Activated CD8-positive, alpha-beta T cell treated with anti-CD3 and anti-CD28 coated beads for 36 hours (primary cell): ENCODE measurements around the gene EEF2. TPM values are rescaled to one million over a fixed set of nuclear protein-coding genes. Genes with fewer than 3 reads are reported as not detected.
"Not testable (repeated sequence)": the region's sequence is repeated elsewhere in the genome, so short reads cannot be mapped to it uniquely, and the experiment has no call there.

ENCODE experiments used
- ATAC-seq: fragments of 200-7000 bp; cut with Tn5 transposase; one replicate; pipeline ENCODE4 v1.10.0; 2021; ENCODE audit warnings: mild to moderate bottlenecking, moderate library complexity
- CTCF ChIA-PET: fragments of 350-600 bp; sonication (Branson Sonifier 250); formaldehyde crosslinking; loops from one replicate; lab custom pipeline; 2021; ENCODE audit warnings: antibody characterized with exemption; lab: Charles Lee
- POLR2A ChIA-PET: fragments of 350-600 bp; sonication (Branson Sonifier 250); formaldehyde crosslinking; loops from one replicate; lab custom pipeline; 2021; ENCODE audit warnings: antibody characterized with exemption; lab: Charles Lee
- DNase-seq: peaks from one replicate; pipeline ENCODE4 v3.0.0-alpha.2; 2020
- H3K27ac Mint-ChIP-seq: one replicate; pipeline ENCODE4 v1.8.0; 2021; ENCODE audit warnings: mild to moderate bottlenecking, mixed read lengths
- H3K27me3 Mint-ChIP-seq: one replicate; pipeline ENCODE4 v1.8.0; 2021; ENCODE audit warnings: mixed read lengths
- H3K36me3 Mint-ChIP-seq: one replicate; pipeline ENCODE4 v1.8.0; 2021; ENCODE audit warnings: low read depth, mixed read lengths
- H3K4me1 Mint-ChIP-seq: one replicate; pipeline ENCODE4 v1.8.0; 2021; ENCODE audit warnings: low read depth, mixed read lengths
- H3K4me3 Mint-ChIP-seq: one replicate; pipeline ENCODE4 v1.8.0; 2021; ENCODE audit warnings: mild to moderate bottlenecking, moderate library complexity, mixed read lengths
- H3K9me3 Mint-ChIP-seq: one replicate; pipeline ENCODE4 v1.8.0; 2021; ENCODE audit warnings: mixed read lengths
- CTCF ChIP-seq: fragments of 200-600 bp; IDR thresholded peaks from one replicate; pipeline ENCODE4 v1.8.0; 2022; ENCODE audit warnings: antibody characterized with exemption, mild to moderate bottlenecking
- intact Hi-C: fragments of 100-400 bp; cut with micrococcal nuclease; formaldehyde crosslinking; loops from one replicate; pipeline ENCODE4 v1.10.0; 2022
- total RNA-seq, 2 experiments: library from RNA; stranded (reverse); gene quantifications; one replicate each; pipeline ENCODE4 v1.2.3, GENCODE V29; 2021

The EEF2 gene
- total RNA-seq, 2 experiments from 2014 or later: 3,533 to 3,625 TPM

GRCh38 chr19:3998667-3999412 lies 13.6 kb upstream of the EEF2 start:
- DNase-seq, POLR2A ChIA-PET, H3K27ac Mint-ChIP-seq, H3K4me3 Mint-ChIP-seq, H3K36me3 Mint-ChIP-seq, ATAC-seq, H3K9me3 Mint-ChIP-seq, CTCF ChIA-PET, H3K4me1 Mint-ChIP-seq, H3K27me3 Mint-ChIP-seq, intact Hi-C loops: not testable (repeated sequence)

GRCh38 chr19:3995607-3996006 lies 10.3 kb upstream of the EEF2 start:
- Mint-ChIP-seq H3K27me3 (no peaks in the 10 kb centered on the region), H3K27ac (no peak overlapping the region), H3K9me3 (peaks cover 2% of the 10 kb centered on the region), H3K4me1 (peaks cover 5% of the 10 kb centered on the region), H3K36me3 (peaks cover 2% of the 10 kb centered on the region), H3K4me3 (no peak overlapping the region)
- ATAC-seq: no peak
- intact Hi-C loops: no loop called here
- ChIA-PET POLR2A (interaction anchor here (1.0 kb wide), 1 partner anchor 50 kb away, joined by 3 read pairs; no protein-coding TSS in a partner anchor), CTCF (no interaction called here)
- no peak for DNase-seq
- no peak for TF ChIP-seq CTCF

- Mint-ChIP-seq H3K9me3 (peaks cover 2% of the 10 kb centered on the region), H3K36me3 (peaks cover 2% of the 10 kb centered on the region), H3K27ac (peak overlapping the region; percentile 75), H3K4me1 (peaks cover 20% of the 10 kb centered on the region), H3K27me3 (no peaks in the 10 kb centered on the region), H3K4me3 (peak overlapping the region; percentile 39)
- intact Hi-C loops: no loop called here
- CTCF ChIA-PET: interaction anchor here (0.9 to 2.6 kb wide), 4 partner anchors 10 to 216 kb away, joined by 3 to 9 read pairs (median 4); partner anchors contain the start of gene PIAS4
- TF ChIP-seq CTCF: no peak
- no peak for ATAC-seq
- POLR2A ChIA-PET: interaction anchor here (1.2 to 4.3 kb wide), 5 partner anchors 11 to 228 kb away, joined by 3 to 19 read pairs (median 3); partner anchors contain the start of genes DAPK3, MRPL54 and PIAS4
- no peak for DNase-seq
Measured at GRCh38 chr19:3990815-3991117, 5.5 kb upstream of the EEF2 start.

- ChIA-PET CTCF (interaction anchor here (0.7 to 1.8 kb wide), 17 partner anchors 9 to 266 kb away, joined by 3 to 12 read pairs (median 5); partner anchors contain the start of genes APBA3, DAPK3, MRPL54 and PIAS4), POLR2A (interaction anchor here (0.6 to 4.3 kb wide), 9 partner anchors 8 to 312 kb away, joined by 3 to 19 read pairs (median 6); partner anchors contain the start of genes DAPK3, MRPL54 and PIAS4)
- H3K9me3 Mint-ChIP-seq: peaks cover 2% of the 10 kb centered on the region
- intact Hi-C loops: loop anchor here (5.0 kb wide), 1 partner anchor 130 kb away; no protein-coding TSS in a partner anchor
- peak overlapping the region; percentile 94 for H3K4me3 Mint-ChIP-seq
- peaks cover 34% of the 10 kb centered on the region for H3K4me1 Mint-ChIP-seq
- no peaks in the 10 kb centered on the region for H3K27me3 Mint-ChIP-seq
- TF ChIP-seq CTCF: peak; percentile 85
- H3K27ac Mint-ChIP-seq: peak overlapping the region; percentile 85
- ATAC-seq (peak; percentile 63), DNase-seq (peak; percentile 94)
- H3K36me3 Mint-ChIP-seq: peaks cover 28% of the 10 kb centered on the region
Measured at GRCh38 chr19:3987619-3988371, 2.5 kb upstream of the EEF2 start.

- Mint-ChIP-seq H3K9me3 (peaks cover 2% of the 10 kb centered on the region), H3K27ac (peak overlapping the region; percentile 95), H3K4me3 (peak overlapping the region; percentile 94), H3K4me1 (peaks cover 47% of the 10 kb centered on the region), H3K27me3 (no peaks in the 10 kb centered on the region), H3K36me3 (peaks cover 42% of the 10 kb centered on the region)
- CTCF ChIA-PET: interaction anchor here (1.0 to 2.5 kb wide), 8 partner anchors 11 to 216 kb away, joined by 3 to 17 read pairs (median 4); partner anchors contain the start of genes DAPK3 and PIAS4
- POLR2A ChIA-PET: interaction anchor here (1.9 to 7.8 kb wide), 9 partner anchors 8 to 225 kb away, joined by 7 to 131 read pairs (median 12); partner anchors contain the start of genes APBA3, DAPK3, MRPL54 and PIAS4
- DNase-seq: peak; percentile 75
- intact Hi-C loops: loop anchor here (5.0 kb wide), 1 partner anchor 131 kb away; no protein-coding TSS in a partner anchor
- peak; percentile 75 for TF ChIP-seq CTCF
- ATAC-seq: peak; percentile 40
Measured at GRCh38 chr19:3986260-3987041, 1.2 kb upstream of the EEF2 start.
